Parathyroid adenoma (tissue), 2 donors: ENCODE measurements around the gene GPER1.

Experiments
- H2AFZ ChIP-seq: fragments of 300-600 bp; sonication (generic); one replicate; pipeline ENCODE4 v1.7.0; 2017; ENCODE audit warnings: antibody characterized with exemption, mild to moderate bottlenecking
- H3K27ac ChIP-seq: fragments of 300-600 bp; sonication (generic); one replicate; pipeline ENCODE4 v1.7.0; 2017
- H3K27me3 ChIP-seq: fragments of 300-600 bp; sonication (generic); one replicate; pipeline ENCODE4 v1.7.0; 2017; ENCODE audit warnings: low read length; ENCODE audit not compliant: control insufficient read depth, insufficient read depth
- H3K36me3 ChIP-seq: fragments of 300-600 bp; sonication (generic); one replicate; pipeline ENCODE4 v1.7.0; 2017; ENCODE audit warnings: low read length; ENCODE audit not compliant: control insufficient read depth, insufficient read depth
- H3K4me1 ChIP-seq: fragments of 300-600 bp; sonication (generic); one replicate; pipeline ENCODE4 v1.7.0; 2017; ENCODE audit warnings: control low read depth
- H3K4me2 ChIP-seq: fragments of 300-600 bp; sonication (generic); one replicate; pipeline ENCODE4 v1.7.0; 2017; ENCODE audit warnings: low read length
- H3K4me3 ChIP-seq: fragments of 300-600 bp; sonication (generic); one replicate; pipeline ENCODE4 v1.7.0; 2017; ENCODE audit warnings: low read depth, low read length
- H3K79me2 ChIP-seq: fragments of 300-600 bp; sonication (generic); one replicate; pipeline ENCODE4 v1.7.0; 2017; ENCODE audit warnings: control low read depth
- H3K9ac ChIP-seq: fragments of 300-600 bp; sonication (generic); one replicate; pipeline ENCODE4 v1.7.0; 2017; ENCODE audit warnings: mild to moderate bottlenecking
- H3K9me3 ChIP-seq: fragments of 300-600 bp; sonication (generic); one replicate; pipeline ENCODE4 v1.7.0; 2017; ENCODE audit warnings: low read length; ENCODE audit not compliant: control insufficient read depth
- TF ChIP-seq, protein P1 (sequence below): fragments of 300-600 bp; sonication (generic); IDR thresholded peaks from one replicate; pipeline ENCODE4 v1.7.0; 2017; ENCODE audit warnings: antibody characterized with exemption, mild to moderate bottlenecking
- donor health status: primary hyperparathyroidism.

The GPER1 gene

DNA sequence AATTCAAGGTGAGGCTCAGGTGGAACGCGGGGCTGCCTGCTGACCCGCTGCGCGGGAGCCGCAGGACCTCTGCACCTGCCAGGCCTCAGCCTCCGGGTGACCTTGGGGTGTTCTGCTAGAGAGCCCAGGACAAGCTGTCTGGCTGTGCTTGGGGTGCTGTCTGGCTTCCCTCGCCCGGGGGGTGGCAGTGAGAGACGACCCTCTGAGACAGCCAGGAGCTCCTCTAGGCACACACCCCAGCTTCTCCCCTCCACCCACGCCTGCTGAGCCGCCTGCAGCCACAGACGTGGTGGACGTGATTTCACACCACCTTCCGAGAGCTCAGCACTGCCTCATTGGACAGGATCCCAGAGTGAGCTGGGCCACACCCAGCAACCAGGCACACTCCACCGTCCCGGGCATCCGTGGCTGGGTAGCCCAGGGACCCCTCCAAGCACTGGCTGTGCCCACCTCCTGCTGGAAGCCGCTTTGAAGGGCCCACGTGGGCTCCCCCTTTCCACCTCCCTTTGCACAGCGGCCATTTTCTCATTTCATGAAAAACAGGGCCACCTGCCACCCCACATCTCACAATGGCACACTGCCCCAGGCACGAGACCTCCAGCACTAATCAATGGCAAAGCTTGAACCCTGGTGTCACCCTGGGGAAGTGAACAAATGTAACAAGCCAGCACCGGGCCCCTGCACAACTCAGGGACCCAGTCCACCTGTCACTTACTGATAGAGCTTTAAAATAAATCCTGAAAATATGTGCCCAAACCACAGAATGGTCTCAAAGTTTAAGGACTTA lies 37.1 kb downstream of the GPER1 start:
- no peaks in the 10 kb centered on the region for H3K9me3 ChIP-seq
- H3K4me1 ChIP-seq = no peaks in the 10 kb centered on the region
- H3K79me2 ChIP-seq = peaks cover 14% of the 10 kb centered on the region
- H3K27ac ChIP-seq = no peak overlapping the region
- H3K9ac ChIP-seq = no peak overlapping the region
- H3K4me2 ChIP-seq = no peak overlapping the region
- H2AFZ ChIP-seq = no peak overlapping the region
- no peaks in the 10 kb centered on the region for H3K27me3 ChIP-seq
- H3K4me3 ChIP-seq = no peak overlapping the region
- TF ChIP-seq, protein P1, sequence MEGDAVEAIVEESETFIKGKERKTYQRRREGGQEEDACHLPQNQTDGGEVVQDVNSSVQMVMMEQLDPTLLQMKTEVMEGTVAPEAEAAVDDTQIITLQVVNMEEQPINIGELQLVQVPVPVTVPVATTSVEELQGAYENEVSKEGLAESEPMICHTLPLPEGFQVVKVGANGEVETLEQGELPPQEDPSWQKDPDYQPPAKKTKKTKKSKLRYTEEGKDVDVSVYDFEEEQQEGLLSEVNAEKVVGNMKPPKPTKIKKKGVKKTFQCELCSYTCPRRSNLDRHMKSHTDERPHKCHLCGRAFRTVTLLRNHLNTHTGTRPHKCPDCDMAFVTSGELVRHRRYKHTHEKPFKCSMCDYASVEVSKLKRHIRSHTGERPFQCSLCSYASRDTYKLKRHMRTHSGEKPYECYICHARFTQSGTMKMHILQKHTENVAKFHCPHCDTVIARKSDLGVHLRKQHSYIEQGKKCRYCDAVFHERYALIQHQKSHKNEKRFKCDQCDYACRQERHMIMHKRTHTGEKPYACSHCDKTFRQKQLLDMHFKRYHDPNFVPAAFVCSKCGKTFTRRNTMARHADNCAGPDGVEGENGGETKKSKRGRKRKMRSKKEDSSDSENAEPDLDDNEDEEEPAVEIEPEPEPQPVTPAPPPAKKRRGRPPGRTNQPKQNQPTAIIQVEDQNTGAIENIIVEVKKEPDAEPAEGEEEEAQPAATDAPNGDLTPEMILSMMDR = no peak
- H3K36me3 ChIP-seq = no peaks in the 10 kb centered on the region

DNA sequence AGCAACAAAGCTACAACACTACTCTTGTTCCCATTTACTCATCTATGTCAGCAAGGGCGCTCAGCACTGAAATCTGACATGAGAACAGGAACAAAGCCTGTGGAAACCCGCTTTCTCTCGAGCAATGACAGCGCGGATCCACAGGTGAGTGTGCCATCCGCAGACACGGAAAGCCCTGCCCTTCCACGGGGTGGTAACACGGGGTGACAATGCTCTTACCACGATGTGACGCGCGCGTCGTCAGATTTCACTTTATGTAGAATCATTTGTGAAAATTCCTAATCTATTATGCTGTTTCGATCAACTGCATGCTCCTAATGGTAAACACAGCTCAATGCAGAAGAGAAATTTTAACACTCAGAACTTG lies 37.7 kb downstream of the GPER1 start:
- Histone ChIP-seq H3K27ac (no peak overlapping the region), H3K4me1 (no peaks in the 10 kb centered on the region), H3K79me2 (peaks cover 14% of the 10 kb centered on the region), H3K27me3 (no peaks in the 10 kb centered on the region), H2AFZ (no peak overlapping the region), H3K4me2 (no peak overlapping the region), H3K36me3 (no peaks in the 10 kb centered on the region), H3K9ac (no peak overlapping the region), H3K9me3 (no peaks in the 10 kb centered on the region), H3K4me3 (no peak overlapping the region)
- TF ChIP-seq, protein P1 = no peak

DNA sequence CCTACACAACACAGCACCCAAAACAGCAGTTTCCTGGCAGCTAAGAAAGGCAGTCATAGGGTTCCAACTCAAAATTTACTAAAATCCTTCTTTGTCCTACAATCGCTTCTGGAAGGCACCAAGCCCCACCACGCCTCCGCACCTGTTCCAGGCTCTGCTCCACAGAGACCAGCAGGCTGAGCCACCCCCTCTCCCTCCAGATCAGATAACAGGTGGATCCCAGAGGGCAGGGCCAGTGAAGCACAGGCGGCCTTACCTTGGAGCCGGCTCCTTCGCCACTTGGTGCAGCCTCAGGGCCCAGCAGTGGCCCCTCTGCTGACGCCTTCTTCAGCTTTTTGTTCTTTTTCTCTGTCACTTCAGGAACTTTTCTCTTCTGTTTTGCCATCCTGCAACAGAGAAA lies 39.1 kb downstream of the GPER1 start:
- Histone ChIP-seq H3K4me2 (no peak overlapping the region), H3K27ac (no peak overlapping the region), H3K9ac (no peak overlapping the region), H3K36me3 (no peaks in the 10 kb centered on the region), H3K9me3 (no peaks in the 10 kb centered on the region), H3K4me3 (no peak overlapping the region), H2AFZ (no peak overlapping the region), H3K79me2 (peaks cover 14% of the 10 kb centered on the region), H3K27me3 (no peaks in the 10 kb centered on the region), H3K4me1 (no peaks in the 10 kb centered on the region)
- TF ChIP-seq, protein P1 = no peak

DNA sequence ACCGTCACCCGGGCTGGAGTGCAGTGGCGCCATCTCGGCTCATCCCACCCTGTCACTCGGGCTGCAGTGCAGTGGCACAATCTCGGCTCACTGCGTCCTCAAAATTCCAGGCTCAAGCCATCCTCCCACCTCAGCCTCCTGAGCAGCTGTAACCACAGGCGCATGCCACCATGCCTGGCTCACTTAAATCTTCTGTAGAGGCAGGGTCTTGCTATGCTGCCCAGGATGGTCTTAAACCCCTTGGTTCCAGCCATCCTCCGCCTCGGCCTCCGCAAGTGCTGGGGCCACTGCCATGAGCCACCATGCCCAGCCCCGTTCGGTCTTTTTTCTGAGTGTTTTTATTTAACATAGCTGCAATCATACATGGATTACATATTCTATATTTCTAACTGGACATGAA lies 41.5 kb downstream of the GPER1 start:
- TF ChIP-seq, protein P1 = no peak
- H3K4me1 ChIP-seq = no peaks in the 10 kb centered on the region

More for the DNA sequence above, 41.5 kb downstream of the GPER1 start:
- Histone ChIP-seq H3K9ac (no peak overlapping the region), H3K9me3 (no peaks in the 10 kb centered on the region), H3K27ac (no peak overlapping the region), H3K4me3 (no peak overlapping the region), H2AFZ (no peak overlapping the region), H3K27me3 (no peaks in the 10 kb centered on the region), H3K4me2 (no peak overlapping the region), H3K36me3 (no peaks in the 10 kb centered on the region), H3K79me2 (peaks cover 2% of the 10 kb centered on the region)
